GM23338 (cell line): Measurements from ENCODE around the gene GSTP1. TPM values are rescaled to one million over a fixed set of nuclear protein-coding genes. Genes with fewer than 3 reads are reported as not detected.

Experiments
- ATAC-seq: fragments of 200-7000 bp; cut with Tn5 transposase; 3 replicates; pipeline ENCODE4 v1.9.1; 2020
- DNase-seq: peaks from one replicate; pipeline ENCODE4 v3.0.0-alpha.2; 2015; ENCODE audit warnings: low spot score
- H2AFZ ChIP-seq: fragments of 200-600 bp; sonication (generic); 2 replicates; pipeline ENCODE4 v1.8.0; 2016; ENCODE audit warnings: antibody characterized with exemption, mild to moderate bottlenecking, moderate library complexity
- H3F3A ChIP-seq: fragments of 200-600 bp; sonication (generic); replicated peaks from 2 replicates; pipeline ENCODE4 v1.8.0; 2017; ENCODE audit warnings: antibody characterized with exemption, mixed run types, low read depth
- H3K27ac ChIP-seq: fragments of 200-600 bp; sonication (generic); 2 replicates; pipeline ENCODE4 v1.6.1; 2016; ENCODE audit warnings: low read depth
- H3K27me3 ChIP-seq: fragments of 200-600 bp; sonication (generic); 2 replicates; pipeline ENCODE4 v1.8.0; 2016; ENCODE audit warnings: mild to moderate bottlenecking, mixed run types, moderate library complexity; ENCODE audit not compliant: insufficient read depth
- H3K36me3 ChIP-seq: fragments of 200-600 bp; sonication (generic); 2 replicates; pipeline ENCODE4 v1.8.0; 2016; ENCODE audit warnings: mild to moderate bottlenecking; ENCODE audit not compliant: insufficient read depth
- H3K4me1 ChIP-seq: fragments of 200-600 bp; sonication (generic); 2 replicates; pipeline ENCODE4 v1.8.0; 2016; ENCODE audit warnings: mild to moderate bottlenecking, moderate library complexity; ENCODE audit not compliant: insufficient read depth
- H3K4me2 ChIP-seq: fragments of 200-600 bp; sonication (generic); 2 replicates; pipeline ENCODE4 v1.7.1; 2017; ENCODE audit warnings: mixed run types
- H3K4me3 ChIP-seq: fragments of 200-600 bp; sonication (generic); 2 replicates; pipeline ENCODE4 v1.6.1; 2016; ENCODE audit warnings: mixed run types
- H3K79me2 ChIP-seq: fragments of 200-600 bp; sonication (generic); replicated peaks from 2 replicates; pipeline ENCODE4 v1.8.0; 2017; ENCODE audit warnings: mild to moderate bottlenecking; ENCODE audit not compliant: insufficient read depth
- H3K9me2 ChIP-seq: fragments of 200-600 bp; sonication (generic); 2 replicates; pipeline ENCODE4 v1.8.0; 2017; ENCODE audit not compliant: insufficient read depth
- H4K20me1 ChIP-seq: fragments of 200-600 bp; sonication (generic); replicated peaks from 2 replicates; pipeline ENCODE4 v1.8.0; 2017; ENCODE audit warnings: mild to moderate bottlenecking; ENCODE audit not compliant: insufficient read depth
- H3K27ac Mint-ChIP-seq: 2 replicates; pipeline ENCODE4 v1.8.0; 2020; ENCODE audit warnings: inconsistent platforms, mild to moderate bottlenecking, moderate library complexity, mixed read lengths
- H3K27me3 Mint-ChIP-seq: 3 replicates; pipeline ENCODE4 v1.8.0; 2022; ENCODE audit warnings: low read depth, mild to moderate bottlenecking, moderate library complexity, mixed read lengths, inconsistent platforms; ENCODE audit not compliant: insufficient read depth, poor library complexity
- H3K36me3 Mint-ChIP-seq: 3 replicates; pipeline ENCODE4 v1.8.0; 2021; ENCODE audit warnings: low read depth, mild to moderate bottlenecking, inconsistent platforms, moderate library complexity, mixed read lengths
- H3K4me1 Mint-ChIP-seq: 3 replicates; pipeline ENCODE4 v1.8.0; 2020; ENCODE audit warnings: mild to moderate bottlenecking, inconsistent platforms, mixed read lengths
- H3K4me3 Mint-ChIP-seq: 3 replicates; pipeline ENCODE4 v1.8.0; 2021; ENCODE audit warnings: moderate library complexity, mild to moderate bottlenecking, inconsistent platforms, mixed read lengths
- H3K9me3 Mint-ChIP-seq: 3 replicates; pipeline ENCODE4 v1.8.0; 2020; ENCODE audit warnings: moderate library complexity, mild to moderate bottlenecking, inconsistent platforms, mixed read lengths
- CREB1 ChIP-seq: fragments of 250-450 bp; sonication (Bioruptor Pico); IDR thresholded peaks from 2 replicates; pipeline ENCODE4 v1.5.0; 2020; ENCODE audit warnings: low read depth, mild to moderate bottlenecking, moderate library complexity
- EZH2 ChIP-seq: fragments of 200-600 bp; sonication (generic); IDR thresholded peaks from one replicate; pipeline ENCODE4 v1.8.0; 2017; ENCODE audit warnings: antibody characterized with exemption, mild to moderate bottlenecking, low read depth; ENCODE audit not compliant: unreplicated experiment
- EZH2phosphoT487 ChIP-seq: fragments of 200-600 bp; sonication (generic); IDR thresholded peaks from one replicate; pipeline ENCODE4 v1.8.1; 2018; ENCODE audit warnings: antibody characterized with exemption; ENCODE audit not compliant: unreplicated experiment
- JUNB ChIP-seq: IDR thresholded peaks from one replicate; pipeline ENCODE4 v1.6.1; 2016; ENCODE audit warnings: antibody characterized with exemption; ENCODE audit not compliant: unreplicated experiment
- NANOG ChIP-seq: IDR thresholded peaks from 2 replicates; pipeline ENCODE4 v1.6.1; 2016; ENCODE audit warnings: antibody characterized with exemption, borderline replicate concordance
- ZNF114 ChIP-seq: fragments of 250-450 bp; sonication (Bioruptor Pico); IDR thresholded peaks from 2 replicates; pipeline ENCODE4 v1.5.0; 2020; ENCODE audit warnings: mild to moderate bottlenecking, moderate library complexity
- ZNF331 ChIP-seq: fragments of 250-450 bp; sonication (Bioruptor Pico); IDR thresholded peaks from 2 replicates; pipeline ENCODE4 v1.5.0; 2020; ENCODE audit warnings: low read depth, mild to moderate bottlenecking, moderate library complexity
- polyA plus RNA-seq: library from polyadenylated mRNA; unstranded; fragments of >200 nt; fragmentation: Nextera tagmentation; extraction: Ambion mirVana; gene quantifications from 2 replicates; pipeline ENCODE4 v1.2.1, GENCODE V29; 2016
- total RNA-seq: library from RNA; depleted of rRNA; stranded (reverse); fragments of >200 nt; shearing (Covaris generic); gene quantifications from 2 replicates; pipeline ENCODE4 v1.2.3, GENCODE V29; 2014
- TF ChIP-seq, protein P1 (sequence below): fragments of 250-450 bp; sonication (Bioruptor Pico); IDR thresholded peaks from 2 replicates; pipeline ENCODE4 v1.5.0; 2020; ENCODE audit warnings: mild to moderate bottlenecking, moderate library complexity
- TF ChIP-seq, protein P2 (sequence below): IDR thresholded peaks from 2 replicates; pipeline ENCODE4 v1.6.1; 2016; ENCODE audit warnings: antibody characterized with exemption
- TF ChIP-seq, protein P3 (sequence below): IDR thresholded peaks from one replicate; pipeline ENCODE4 v1.6.1; 2018; ENCODE audit warnings: antibody characterized with exemption; ENCODE audit not compliant: unreplicated experiment
- TF ChIP-seq, protein P4 (sequence below), 2 experiments: fragments of 200-600 bp in 1 of 2; sonication (generic) in 1 of 2; conservative IDR thresholded peaks; 2 replicates each; pipeline versions ENCODE4 v1.5.1 to v1.6.1; 2016 to 2017; ENCODE audit warnings: antibody characterized with exemption in 2 of 2, low read depth in 2 of 2, mild to moderate bottlenecking in 2 of 2, moderate library complexity in 1 of 2

GSTP1 gene
- total and polyA plus RNA-seq, 2 experiments from 2014 or later = 1,776 to 1,881 TPM

DNA sequence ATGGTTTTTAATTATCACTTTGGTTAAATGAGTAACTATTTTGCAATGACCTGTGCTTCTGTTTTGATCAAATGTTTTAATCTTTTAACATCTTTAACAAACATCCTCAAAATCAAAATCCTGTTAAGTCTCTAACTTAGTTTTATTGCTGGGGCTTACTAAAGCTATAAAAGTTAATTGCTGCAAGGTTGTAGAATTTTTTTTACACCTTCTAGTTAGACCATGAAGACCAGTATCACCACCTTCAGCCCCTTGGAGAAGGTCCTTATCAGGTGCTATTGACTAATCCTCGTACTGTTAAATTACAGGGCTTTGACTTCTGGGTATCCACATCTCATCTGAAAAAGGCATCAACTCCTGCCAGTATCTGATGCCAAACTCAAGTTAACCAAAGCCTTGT, 48.1 kb upstream of the GSTP1 start (continued):
- TF ChIP-seq, protein P1, sequence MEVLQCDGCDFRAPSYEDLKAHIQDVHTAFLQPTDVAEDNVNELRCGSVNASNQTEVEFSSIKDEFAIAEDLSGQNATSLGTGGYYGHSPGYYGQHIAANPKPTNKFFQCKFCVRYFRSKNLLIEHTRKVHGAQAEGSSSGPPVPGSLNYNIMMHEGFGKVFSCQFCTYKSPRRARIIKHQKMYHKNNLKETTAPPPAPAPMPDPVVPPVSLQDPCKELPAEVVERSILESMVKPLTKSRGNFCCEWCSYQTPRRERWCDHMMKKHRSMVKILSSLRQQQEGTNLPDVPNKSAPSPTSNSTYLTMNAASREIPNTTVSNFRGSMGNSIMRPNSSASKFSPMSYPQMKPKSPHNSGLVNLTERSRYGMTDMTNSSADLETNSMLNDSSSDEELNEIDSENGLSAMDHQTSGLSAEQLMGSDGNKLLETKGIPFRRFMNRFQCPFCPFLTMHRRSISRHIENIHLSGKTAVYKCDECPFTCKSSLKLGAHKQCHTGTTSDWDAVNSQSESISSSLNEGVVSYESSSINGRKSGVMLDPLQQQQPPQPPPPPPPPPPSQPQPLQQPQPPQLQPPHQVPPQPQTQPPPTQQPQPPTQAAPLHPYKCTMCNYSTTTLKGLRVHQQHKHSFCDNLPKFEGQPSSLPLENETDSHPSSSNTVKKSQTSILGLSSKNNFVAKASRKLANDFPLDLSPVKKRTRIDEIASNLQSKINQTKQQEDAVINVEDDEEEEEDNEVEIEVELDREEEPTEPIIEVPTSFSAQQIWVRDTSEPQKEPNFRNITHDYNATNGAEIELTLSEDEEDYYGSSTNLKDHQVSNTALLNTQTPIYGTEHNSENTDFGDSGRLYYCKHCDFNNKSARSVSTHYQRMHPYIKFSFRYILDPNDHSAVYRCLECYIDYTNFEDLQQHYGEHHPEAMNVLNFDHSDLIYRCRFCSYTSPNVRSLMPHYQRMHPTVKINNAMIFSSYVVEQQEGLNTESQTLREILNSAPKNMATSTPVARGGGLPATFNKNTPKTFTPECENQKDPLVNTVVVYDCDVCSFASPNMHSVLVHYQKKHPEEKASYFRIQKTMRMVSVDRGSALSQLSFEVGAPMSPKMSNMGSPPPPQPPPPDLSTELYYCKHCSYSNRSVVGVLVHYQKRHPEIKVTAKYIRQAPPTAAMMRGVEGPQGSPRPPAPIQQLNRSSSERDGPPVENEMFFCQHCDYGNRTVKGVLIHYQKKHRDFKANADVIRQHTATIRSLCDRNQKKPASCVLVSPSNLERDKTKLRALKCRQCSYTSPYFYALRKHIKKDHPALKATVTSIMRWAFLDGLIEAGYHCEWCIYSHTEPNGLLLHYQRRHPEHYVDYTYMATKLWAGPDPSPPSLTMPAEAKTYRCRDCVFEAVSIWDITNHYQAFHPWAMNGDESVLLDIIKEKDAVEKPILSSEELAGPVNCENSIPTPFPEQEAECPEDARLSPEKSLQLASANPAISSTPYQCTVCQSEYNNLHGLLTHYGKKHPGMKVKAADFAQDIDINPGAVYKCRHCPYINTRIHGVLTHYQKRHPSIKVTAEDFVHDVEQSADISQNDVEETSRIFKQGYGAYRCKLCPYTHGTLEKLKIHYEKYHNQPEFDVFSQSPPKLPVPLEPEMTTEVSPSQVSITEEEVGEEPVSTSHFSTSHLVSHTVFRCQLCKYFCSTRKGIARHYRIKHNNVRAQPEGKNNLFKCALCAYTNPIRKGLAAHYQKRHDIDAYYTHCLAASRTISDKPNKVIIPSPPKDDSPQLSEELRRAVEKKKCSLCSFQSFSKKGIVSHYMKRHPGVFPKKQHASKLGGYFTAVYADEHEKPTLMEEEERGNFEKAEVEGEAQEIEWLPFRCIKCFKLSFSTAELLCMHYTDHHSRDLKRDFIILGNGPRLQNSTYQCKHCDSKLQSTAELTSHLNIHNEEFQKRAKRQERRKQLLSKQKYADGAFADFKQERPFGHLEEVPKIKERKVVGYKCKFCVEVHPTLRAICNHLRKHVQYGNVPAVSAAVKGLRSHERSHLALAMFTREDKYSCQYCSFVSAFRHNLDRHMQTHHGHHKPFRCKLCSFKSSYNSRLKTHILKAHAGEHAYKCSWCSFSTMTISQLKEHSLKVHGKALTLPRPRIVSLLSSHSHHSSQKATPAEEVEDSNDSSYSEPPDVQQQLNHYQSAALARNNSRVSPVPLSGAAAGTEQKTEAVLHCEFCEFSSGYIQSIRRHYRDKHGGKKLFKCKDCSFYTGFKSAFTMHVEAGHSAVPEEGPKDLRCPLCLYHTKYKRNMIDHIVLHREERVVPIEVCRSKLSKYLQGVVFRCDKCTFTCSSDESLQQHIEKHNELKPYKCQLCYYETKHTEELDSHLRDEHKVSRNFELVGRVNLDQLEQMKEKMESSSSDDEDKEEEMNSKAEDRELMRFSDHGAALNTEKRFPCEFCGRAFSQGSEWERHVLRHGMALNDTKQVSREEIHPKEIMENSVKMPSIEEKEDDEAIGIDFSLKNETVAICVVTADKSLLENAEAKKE (CRISPR knock-in tag) = no peak
- TF ChIP-seq EZH2 = no peak
- TF ChIP-seq JUNB = no peak
- TF ChIP-seq, protein P2, sequence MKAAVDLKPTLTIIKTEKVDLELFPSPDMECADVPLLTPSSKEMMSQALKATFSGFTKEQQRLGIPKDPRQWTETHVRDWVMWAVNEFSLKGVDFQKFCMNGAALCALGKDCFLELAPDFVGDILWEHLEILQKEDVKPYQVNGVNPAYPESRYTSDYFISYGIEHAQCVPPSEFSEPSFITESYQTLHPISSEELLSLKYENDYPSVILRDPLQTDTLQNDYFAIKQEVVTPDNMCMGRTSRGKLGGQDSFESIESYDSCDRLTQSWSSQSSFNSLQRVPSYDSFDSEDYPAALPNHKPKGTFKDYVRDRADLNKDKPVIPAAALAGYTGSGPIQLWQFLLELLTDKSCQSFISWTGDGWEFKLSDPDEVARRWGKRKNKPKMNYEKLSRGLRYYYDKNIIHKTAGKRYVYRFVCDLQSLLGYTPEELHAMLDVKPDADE = no peak
- no peak for TF ChIP-seq EZH2phosphoT487
- TF ChIP-seq NANOG = no peak
- no peak for TF ChIP-seq ZNF331
- no peak for TF ChIP-seq ZNF114 (CRISPR knock-in tag)

DNA sequence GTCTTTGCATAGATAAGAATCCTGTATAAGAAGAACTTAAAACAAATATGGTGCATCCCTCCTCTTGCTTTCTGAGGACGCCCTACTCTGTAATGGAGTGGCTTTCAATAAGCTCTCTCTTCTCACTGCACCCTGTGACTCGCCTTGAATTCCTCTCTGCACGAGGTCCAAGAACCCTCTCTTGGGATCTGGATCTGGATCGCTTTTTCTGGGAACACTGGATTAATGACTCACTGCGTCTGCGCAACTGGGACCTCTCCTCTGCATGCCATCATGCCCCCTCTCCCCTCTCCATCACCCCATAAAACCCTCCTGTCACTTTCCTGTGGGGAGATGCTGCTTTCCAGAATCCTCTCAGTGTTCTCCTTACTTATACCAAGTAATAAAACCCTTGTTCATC, 45.3 kb upstream of the GSTP1 start:
- Histone ChIP-seq H3K79me2 (no peaks in the 10 kb centered on the region), H3F3A (no peaks in the 10 kb centered on the region), H3K27me3 (no peaks in the 10 kb centered on the region), H3K27ac (no peak overlapping the region), H3K36me3 (peaks cover 11% of the 10 kb centered on the region), H3K9me2 (no peaks in the 10 kb centered on the region; the same call in 1 of the 2 replicates), H3K4me1 (0 out of 2 replicates have a peak, but pooled peaks cover 5% of the 10 kb centered on the region), H3K4me2 (no peak overlapping the region), H3K4me3 (no peak overlapping the region), H4K20me1 (no peaks in the 10 kb centered on the region), H2AFZ (no peak overlapping the region)
- Mint-ChIP-seq H3K4me1 (peaks cover 5% of the 10 kb centered on the region), H3K27ac (no peak overlapping the region), H3K4me3 (no peak overlapping the region), H3K27me3 (no peaks in the 10 kb centered on the region), H3K36me3 (peaks cover 5% of the 10 kb centered on the region; the same call in 2 of the 3 replicates), H3K9me3 (peaks cover 31% of the 10 kb centered on the region)
- DNase-seq (no peak), ATAC-seq (no peak)
- TF ChIP-seq, protein P2 = no peak
- TF ChIP-seq EZH2phosphoT487 (no peak), ZNF331 (no peak), EZH2 (no peak), CREB1 (no peak), NANOG (no peak)
- TF ChIP-seq, protein P3, sequence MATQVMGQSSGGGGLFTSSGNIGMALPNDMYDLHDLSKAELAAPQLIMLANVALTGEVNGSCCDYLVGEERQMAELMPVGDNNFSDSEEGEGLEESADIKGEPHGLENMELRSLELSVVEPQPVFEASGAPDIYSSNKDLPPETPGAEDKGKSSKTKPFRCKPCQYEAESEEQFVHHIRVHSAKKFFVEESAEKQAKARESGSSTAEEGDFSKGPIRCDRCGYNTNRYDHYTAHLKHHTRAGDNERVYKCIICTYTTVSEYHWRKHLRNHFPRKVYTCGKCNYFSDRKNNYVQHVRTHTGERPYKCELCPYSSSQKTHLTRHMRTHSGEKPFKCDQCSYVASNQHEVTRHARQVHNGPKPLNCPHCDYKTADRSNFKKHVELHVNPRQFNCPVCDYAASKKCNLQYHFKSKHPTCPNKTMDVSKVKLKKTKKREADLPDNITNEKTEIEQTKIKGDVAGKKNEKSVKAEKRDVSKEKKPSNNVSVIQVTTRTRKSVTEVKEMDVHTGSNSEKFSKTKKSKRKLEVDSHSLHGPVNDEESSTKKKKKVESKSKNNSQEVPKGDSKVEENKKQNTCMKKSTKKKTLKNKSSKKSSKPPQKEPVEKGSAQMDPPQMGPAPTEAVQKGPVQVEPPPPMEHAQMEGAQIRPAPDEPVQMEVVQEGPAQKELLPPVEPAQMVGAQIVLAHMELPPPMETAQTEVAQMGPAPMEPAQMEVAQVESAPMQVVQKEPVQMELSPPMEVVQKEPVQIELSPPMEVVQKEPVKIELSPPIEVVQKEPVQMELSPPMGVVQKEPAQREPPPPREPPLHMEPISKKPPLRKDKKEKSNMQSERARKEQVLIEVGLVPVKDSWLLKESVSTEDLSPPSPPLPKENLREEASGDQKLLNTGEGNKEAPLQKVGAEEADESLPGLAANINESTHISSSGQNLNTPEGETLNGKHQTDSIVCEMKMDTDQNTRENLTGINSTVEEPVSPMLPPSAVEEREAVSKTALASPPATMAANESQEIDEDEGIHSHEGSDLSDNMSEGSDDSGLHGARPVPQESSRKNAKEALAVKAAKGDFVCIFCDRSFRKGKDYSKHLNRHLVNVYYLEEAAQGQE = no peak
- TF ChIP-seq, protein P4, sequence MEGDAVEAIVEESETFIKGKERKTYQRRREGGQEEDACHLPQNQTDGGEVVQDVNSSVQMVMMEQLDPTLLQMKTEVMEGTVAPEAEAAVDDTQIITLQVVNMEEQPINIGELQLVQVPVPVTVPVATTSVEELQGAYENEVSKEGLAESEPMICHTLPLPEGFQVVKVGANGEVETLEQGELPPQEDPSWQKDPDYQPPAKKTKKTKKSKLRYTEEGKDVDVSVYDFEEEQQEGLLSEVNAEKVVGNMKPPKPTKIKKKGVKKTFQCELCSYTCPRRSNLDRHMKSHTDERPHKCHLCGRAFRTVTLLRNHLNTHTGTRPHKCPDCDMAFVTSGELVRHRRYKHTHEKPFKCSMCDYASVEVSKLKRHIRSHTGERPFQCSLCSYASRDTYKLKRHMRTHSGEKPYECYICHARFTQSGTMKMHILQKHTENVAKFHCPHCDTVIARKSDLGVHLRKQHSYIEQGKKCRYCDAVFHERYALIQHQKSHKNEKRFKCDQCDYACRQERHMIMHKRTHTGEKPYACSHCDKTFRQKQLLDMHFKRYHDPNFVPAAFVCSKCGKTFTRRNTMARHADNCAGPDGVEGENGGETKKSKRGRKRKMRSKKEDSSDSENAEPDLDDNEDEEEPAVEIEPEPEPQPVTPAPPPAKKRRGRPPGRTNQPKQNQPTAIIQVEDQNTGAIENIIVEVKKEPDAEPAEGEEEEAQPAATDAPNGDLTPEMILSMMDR (conservative IDR thresholded peaks at IDR 0.05; ENCODE audit: low read depth in 2 of 2) = no peak
